Spleen (tissue), 11 donors: Measurements from ENCODE around the gene CCDC7. TPM values are rescaled to one million over a fixed set of nuclear protein-coding genes. Genes with fewer than 3 reads are reported as not detected.

Experiments used
- DNase-seq: peaks from one replicate; pipeline ENCODE4 v3.0.0-alpha.2; 2020
- H3K27ac ChIP-seq, 8 donors: fragments of 200-600 bp; sonication (generic) in 7 of 8; 1 replicate in 4 of 8; 2 replicates in 4 of 8; pipeline versions ENCODE4 v1.5.0 to v1.8.0; 2016 to 2021; ENCODE audit warnings: inconsistent platforms in 4 of 8, mild to moderate bottlenecking in 4 of 8, moderate library complexity in 1 of 8
- H3K27me3 ChIP-seq, 7 donors: fragments of 200-600 bp; sonication (generic) in 6 of 7; replicated peaks in 1 of 7; 1 replicate in 4 of 7; 2 replicates in 3 of 7; pipeline versions ENCODE4 v1.5.0 to v1.8.0; 2016 to 2021; ENCODE audit warnings: inconsistent platforms in 3 of 7, mild to moderate bottlenecking in 1 of 7
- H3K36me3 ChIP-seq, 6 donors: fragments of 200-600 bp; sonication (generic) in 5 of 6; 1 replicate in 4 of 6; 2 replicates in 2 of 6; pipeline versions ENCODE4 v1.5.0 to v1.8.0; 2016 to 2021; ENCODE audit warnings: inconsistent platforms in 2 of 6
- H3K4me1 ChIP-seq, 6 donors: fragments of 200-600 bp; sonication (generic) in 5 of 6; 1 replicate in 3 of 6; 2 replicates in 3 of 6; pipeline versions ENCODE4 v1.5.0 to v1.8.0; 2016 to 2021; ENCODE audit warnings: inconsistent platforms in 3 of 6
- H3K4me3 ChIP-seq, 8 donors: fragments of 200-600 bp; sonication (generic) in 7 of 8; 1 replicate in 4 of 8; 2 replicates in 4 of 8; pipeline versions ENCODE4 v1.5.0 to v1.8.0; 2016 to 2021; ENCODE audit warnings: inconsistent platforms in 4 of 8, mild to moderate bottlenecking in 4 of 8, moderate library complexity in 2 of 8
- H3K9me3 ChIP-seq, 8 donors: fragments of 200-600 bp; sonication (generic) in 7 of 8; 1 replicate in 4 of 8; 2 replicates in 4 of 8; pipeline versions ENCODE4 v1.5.0 to v1.8.0; 2016 to 2021; ENCODE audit warnings: inconsistent platforms in 4 of 8
- CTCF ChIP-seq, 11 experiments: fragments of 200-600 bp in 7 of 11; fragments of 450-650 bp in 4 of 11; sonication (generic) in 4 of 11; IDR thresholded peaks in 8 of 11; conservative IDR thresholded peaks in 3 of 11; 1 replicate in 7 of 11; 2 replicates in 4 of 11; pipeline versions ENCODE4 v1.4.0 to v1.8.0; 2016 to 2021; ENCODE audit warnings: antibody characterized with exemption in 11 of 11, inconsistent platforms in 4 of 11, mild to moderate bottlenecking in 1 of 11
- POLR2A ChIP-seq, 3 donors: fragments of 450-650 bp; IDR thresholded peaks; one replicate each; pipeline ENCODE4 v1.5.1; 2017; ENCODE audit warnings: antibody characterized with exemption in 3 of 3, mild to moderate bottlenecking in 1 of 3
- POLR2AphosphoS5 ChIP-seq, 3 donors: sonication (generic); formaldehyde crosslinking; IDR thresholded peaks; one replicate each; pipeline ENCODE4 v1.5.1; 2017; ENCODE audit warnings: antibody characterized with exemption in 3 of 3
- WGBS, 5 donors: extraction: QIAGEN DNeasy Blood & Tissue Kit in 3 of 5; methylation state at CpG; one replicate each; pipeline versions ENCODE4 v1.1.5 to v1.1.7; 2013 to 2018; 5-methylcytosine and 5-hydroxymethylcytosine counted together
- intact Hi-C: fragments of 100-400 bp; cut with DNase I; formaldehyde crosslinking; loops from one replicate; pipeline ENCODE4 v1.15.0; 2023; ENCODE audit warnings: low total_unique reads
- polyA plus RNA-seq, 3 donors: library from polyadenylated mRNA; stranded (reverse); fragments of 200-250 nt; gene quantifications; one replicate each; pipeline ENCODE4 v1.2.1, GENCODE V29; 2013
- total RNA-seq, 7 donors: library from RNA; depleted of rRNA in 3 of 7; stranded (reverse); fragments of >200 nt in 3 of 7; fragmentation: NEBNext Ultra II Directional in 4 of 7; extraction: Animal tissue kit (Norgen Biotek cat#: 25700) in 4 of 7; gene quantifications; one replicate each; pipeline versions ENCODE4 v1.1.0 to v1.2.1, GENCODE V29; 2016 to 2021
- donor health status: healthy with polysubstance abuse.
- donor health status: DM: no; HTN: no; CAD: no; lungs with moderate emphysema.
- donor health status: DM: no; HTN: no; CAD: no.
- donor health status: Bipolar disorder and iron deficiency.
- donor health status: healthy.
- donor health status: DM: no; HTN: no; CAD: no.
- donor health status: DM: yes; HTN: yes; CAD: no.

Gene CCDC7
- total and polyA plus RNA-seq, 10 donors: 0.70 to 32.6 (median 22.9) TPM

GRCh38 chr10:32877915-32878314 is 432.0 kb downstream of the CCDC7 start:
- Histone ChIP-seq H3K27ac (no peak overlapping the region), H3K27me3 (no peaks in the 10 kb centered on the region), H3K4me3 (no peak overlapping the region), H3K36me3 (no peaks in the 10 kb centered on the region), H3K9me3 (peaks cover 0 to 2% (median 0%) of the 10 kb centered on the region in 8 donors), H3K4me1 (no peaks in the 10 kb centered on the region)
- intact Hi-C loops: no loop called here
- DNase-seq: no peak
- no peak for TF ChIP-seq POLR2A (IDR thresholded peaks at IDR 0.05)
- no peak for TF ChIP-seq CTCF (IDR thresholded peaks at IDR 0.05 in 8 of 11, conservative IDR thresholded peaks at IDR 0.05 in 3 of 11)
- no peak for TF ChIP-seq POLR2AphosphoS5 (IDR thresholded peaks at IDR 0.05)

DNA sequence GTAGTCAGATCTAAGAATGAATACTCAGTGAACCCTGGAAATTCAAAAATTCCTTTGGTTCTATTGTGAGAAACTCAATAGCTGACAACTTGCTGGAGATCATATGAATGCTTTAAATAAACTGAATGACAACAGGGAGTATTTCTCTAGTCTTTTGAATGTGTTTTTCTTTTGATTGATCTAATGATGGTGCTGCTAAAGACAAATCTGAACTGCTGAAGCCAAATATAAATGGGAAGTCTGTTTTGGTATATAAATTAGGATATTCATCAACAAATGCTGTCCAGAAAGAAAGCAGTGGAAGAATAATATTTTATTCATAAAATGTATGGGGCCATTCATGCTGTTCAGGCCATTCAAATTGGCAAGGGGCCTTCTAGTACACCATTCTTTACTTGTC is 432.7 kb downstream of the CCDC7 start:
- Histone ChIP-seq H3K4me3 (no peak overlapping the region), H3K36me3 (no peaks in the 10 kb centered on the region), H3K27me3 (no peaks in the 10 kb centered on the region), H3K4me1 (no peaks in the 10 kb centered on the region), H3K27ac (no peak overlapping the region), H3K9me3 (no peaks in the 10 kb centered on the region)
- TF ChIP-seq POLR2A (IDR thresholded peaks at IDR 0.05): no peak
- TF ChIP-seq CTCF (IDR thresholded peaks at IDR 0.05 in 8 of 11, conservative IDR thresholded peaks at IDR 0.05 in 3 of 11): no peak
- no peak for TF ChIP-seq POLR2AphosphoS5 (IDR thresholded peaks at IDR 0.05)
- no peak for DNase-seq
- intact Hi-C loops: no loop called here

DNA sequence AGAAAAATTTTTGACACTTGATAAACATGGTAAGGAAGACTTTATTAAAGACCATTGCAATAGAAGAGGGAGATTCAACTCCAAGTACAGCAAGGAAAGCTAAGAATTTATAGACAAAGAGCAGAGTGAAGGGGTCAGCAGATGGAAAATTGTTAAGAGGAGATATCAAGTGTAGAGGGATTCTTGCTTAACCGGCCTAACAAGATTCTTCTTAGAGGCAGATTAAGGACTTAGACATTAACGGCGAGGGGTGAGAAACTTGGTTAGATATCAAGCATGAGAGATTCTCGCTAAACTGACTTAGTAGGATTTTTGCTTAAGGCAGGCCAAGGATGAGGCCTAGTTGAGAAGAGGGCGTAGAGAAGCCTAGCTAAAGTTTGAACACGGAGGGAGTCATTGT is 436.1 kb downstream of the CCDC7 start:
- Histone ChIP-seq H3K27me3 (no peaks in the 10 kb centered on the region), H3K4me3 (no peak overlapping the region), H3K36me3 (no peaks in the 10 kb centered on the region), H3K27ac (no peak overlapping the region), H3K9me3 (no peaks in the 10 kb centered on the region), H3K4me1 (no peaks in the 10 kb centered on the region)
- intact Hi-C loops: no loop called here
- WGBS, 5 donors: 93 to 97% (median 95%) methylated on average over 6 of the region's 6 CpGs
- TF ChIP-seq POLR2AphosphoS5 (IDR thresholded peaks at IDR 0.05): no peak
- TF ChIP-seq POLR2A (IDR thresholded peaks at IDR 0.05): no peak
- TF ChIP-seq CTCF (IDR thresholded peaks at IDR 0.05 in 8 of 11, conservative IDR thresholded peaks at IDR 0.05 in 3 of 11): no peak
- DNase-seq: no peak

DNA sequence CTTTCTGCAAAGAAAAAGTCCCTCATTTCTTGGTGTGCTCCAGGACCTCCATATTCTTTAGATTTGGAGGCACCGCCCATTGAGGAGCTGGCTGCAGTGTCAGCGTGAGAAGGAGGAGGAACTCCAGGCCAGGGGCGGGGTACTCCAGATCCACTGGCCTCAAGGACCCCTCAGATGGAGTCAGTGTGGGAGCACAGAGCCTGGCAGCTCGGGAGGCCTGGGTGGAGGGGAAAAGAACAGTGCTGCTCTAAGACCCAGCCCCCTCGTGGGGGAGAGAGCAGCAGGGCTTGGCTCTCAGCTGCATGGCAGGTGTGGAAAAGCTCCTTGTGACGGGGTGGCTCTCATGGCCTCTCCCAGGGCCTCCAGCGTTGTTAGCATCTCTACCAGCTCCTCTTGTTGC is 441.5 kb downstream of the CCDC7 start:
- no peaks in the 10 kb centered on the region for H3K36me3 ChIP-seq
- no peak for DNase-seq
- 84 to 92% (median 88%) methylated on average over 7 of the region's 7 CpGs for WGBS, 5 donors

More for the DNA sequence above, 441.5 kb downstream of the CCDC7 start:
- no peaks in the 10 kb centered on the region for H3K9me3 ChIP-seq
- no peak for TF ChIP-seq CTCF (IDR thresholded peaks at IDR 0.05 in 8 of 11, conservative IDR thresholded peaks at IDR 0.05 in 3 of 11)
- TF ChIP-seq POLR2AphosphoS5 (IDR thresholded peaks at IDR 0.05): no peak
- TF ChIP-seq POLR2A (IDR thresholded peaks at IDR 0.05): no peak
- H3K27me3 ChIP-seq: no peaks in the 10 kb centered on the region
- no peak overlapping the region for H3K4me3 ChIP-seq
- H3K4me1 ChIP-seq: peaks cover 0 to 5% (median 0%) of the 10 kb centered on the region in 6 donors
- intact Hi-C loops: no loop called here
- no peak overlapping the region for H3K27ac ChIP-seq
